ENCODE data around the gene PTPRZ1. TPM values are rescaled to one million over a fixed set of nuclear protein-coding genes. Genes with fewer than 3 reads are reported as not detected.

Gene PTPRZ1
- total RNA-seq, 1 experiment from 2014 or later: 74.2 TPM

DNA sequence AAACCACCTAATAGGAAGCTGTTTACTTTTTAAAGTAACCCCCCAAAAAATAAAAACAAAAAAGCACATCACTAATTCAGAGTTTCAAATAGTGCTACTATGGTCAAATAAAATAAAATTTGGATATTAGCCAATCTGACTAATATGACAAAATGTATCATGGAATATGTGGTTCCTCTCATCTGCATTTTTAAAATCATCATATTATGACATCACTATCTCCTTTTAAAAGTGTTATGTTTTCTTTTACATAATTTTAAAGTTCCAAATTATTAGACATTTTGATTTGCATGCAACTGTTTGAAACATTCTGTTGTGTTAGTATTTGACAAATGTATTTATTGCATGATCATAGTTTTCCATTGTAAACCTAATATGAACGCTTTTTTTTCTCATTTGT lies 160.7 kb downstream of the PTPRZ1 start:
- Histone ChIP-seq H2BK20ac (ENCODE audit: low read depth, low read length, poor library complexity, severe bottlenecking) (no peak overlapping the region), H3K4ac (ENCODE audit: low read depth, low read length) (no peak overlapping the region), H2BK12ac (ENCODE audit: insufficient read length, low read depth, low read length) (no peak overlapping the region), H3K4me1 (ENCODE audit: insufficient read depth, low read length) (no peaks in the 10 kb centered on the region), H3T11ph (ENCODE audit: low read length) (no peak overlapping the region), H4K5ac (ENCODE audit: insufficient read length, low read depth, low read length) (no peak overlapping the region), H3K23me2 (ENCODE audit: insufficient read length, low read depth, low read length, poor library complexity, severe bottlenecking) (no peaks in the 10 kb centered on the region), H2AFZ (ENCODE audit: low read length) (no peak overlapping the region), H2BK5ac (ENCODE audit: insufficient read length, low read length) (no peak overlapping the region), H4K91ac (ENCODE audit: insufficient read length, low read depth, low read length) (no peak overlapping the region), H2BK120ac (ENCODE audit: low read depth, low read length, poor library complexity, severe bottlenecking) (no peak overlapping the region), H2BK15ac (ENCODE audit: low read depth, low read length) (no peak overlapping the region), H3K9ac (ENCODE audit: extremely low read depth, insufficient read length, low read length) (no peak overlapping the region), H3K4me2 (ENCODE audit: insufficient read depth, insufficient read length, low read length) (no peak overlapping the region), H3K79me2 (ENCODE audit: insufficient read depth, low read length) (no peaks in the 10 kb centered on the region; the same call in 1 of the 2 replicates), H3K23ac (ENCODE audit: insufficient read length, low read depth, low read length) (no peak overlapping the region), H3K9me3 (ENCODE audit: control insufficient read depth, low read depth, low read length) (no peaks in the 10 kb centered on the region), H4K20me1 (ENCODE audit: control insufficient read depth, insufficient read depth, insufficient read length) (no peaks in the 10 kb centered on the region), H3K27me3 (ENCODE audit: insufficient read depth, low read length) (no peaks in the 10 kb centered on the region), H4K8ac (replicated peaks; ENCODE audit: insufficient read length, low read depth, low read length) (no peak overlapping the region), H3K14ac (ENCODE audit: insufficient read depth, low read length) (no peak overlapping the region), H3K56ac (ENCODE audit: insufficient read length, low read depth, low read length) (no peak overlapping the region), H3K79me1 (ENCODE audit: insufficient read depth, low read depth, low read length, poor library complexity, severe bottlenecking) (no peaks in the 10 kb centered on the region), H3K27ac (ENCODE audit: insufficient read length, low read depth, low read length) (no peak overlapping the region), H3K18ac (ENCODE audit: insufficient read length, low read depth, low read length) (no peak overlapping the region), H2AK5ac (ENCODE audit: insufficient read length, low read length) (no peak overlapping the region)
- H3K4me1 Mint-ChIP-seq: no peaks in the 10 kb centered on the region
- H3K27me3 Mint-ChIP-seq (ENCODE audit: low read depth): no peaks in the 10 kb centered on the region
- no peak overlapping the region for H3K4me3 Mint-ChIP-seq
- TF ChIP-seq, protein P1, sequence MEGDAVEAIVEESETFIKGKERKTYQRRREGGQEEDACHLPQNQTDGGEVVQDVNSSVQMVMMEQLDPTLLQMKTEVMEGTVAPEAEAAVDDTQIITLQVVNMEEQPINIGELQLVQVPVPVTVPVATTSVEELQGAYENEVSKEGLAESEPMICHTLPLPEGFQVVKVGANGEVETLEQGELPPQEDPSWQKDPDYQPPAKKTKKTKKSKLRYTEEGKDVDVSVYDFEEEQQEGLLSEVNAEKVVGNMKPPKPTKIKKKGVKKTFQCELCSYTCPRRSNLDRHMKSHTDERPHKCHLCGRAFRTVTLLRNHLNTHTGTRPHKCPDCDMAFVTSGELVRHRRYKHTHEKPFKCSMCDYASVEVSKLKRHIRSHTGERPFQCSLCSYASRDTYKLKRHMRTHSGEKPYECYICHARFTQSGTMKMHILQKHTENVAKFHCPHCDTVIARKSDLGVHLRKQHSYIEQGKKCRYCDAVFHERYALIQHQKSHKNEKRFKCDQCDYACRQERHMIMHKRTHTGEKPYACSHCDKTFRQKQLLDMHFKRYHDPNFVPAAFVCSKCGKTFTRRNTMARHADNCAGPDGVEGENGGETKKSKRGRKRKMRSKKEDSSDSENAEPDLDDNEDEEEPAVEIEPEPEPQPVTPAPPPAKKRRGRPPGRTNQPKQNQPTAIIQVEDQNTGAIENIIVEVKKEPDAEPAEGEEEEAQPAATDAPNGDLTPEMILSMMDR (conservative IDR thresholded peaks at IDR 0.05): no peak
- H3K9me3 Mint-ChIP-seq: no peaks in the 10 kb centered on the region
- no peak overlapping the region for H3K27ac Mint-ChIP-seq
- no CpG with 5 or more reads among the region's 1 CpG for whole genome bisulfite sequencing (ENCODE audit: extremely low coverage, insufficient read length, low lambda C conversion rate)
- DNase-seq: no peak
- H3K36me3 Mint-ChIP-seq (ENCODE audit: insufficient read depth in 1 of 3, low read depth in 3 of 3): peaks cover 29 to 34% (median 33%) of the 10 kb centered on the region in 3 experiments
